HepG2 (cell line): Measurements from ENCODE around the gene SHC3. TPM values are rescaled to one million over a fixed set of nuclear protein-coding genes. Genes with fewer than 3 reads are reported as not detected.

Experiments used
- ATAC-seq: fragments of 200-7000 bp; cut with Tn5 transposase; 3 replicates; pipeline ENCODE4 v1.9.1; 2020; ENCODE audit warnings: mild to moderate bottlenecking, moderate library complexity
- BruUV-seq: library from RNA; stranded (reverse); fragments of 400-500 nt; replicated peaks from 2 replicates; lab custom pipeline; 2021; lab: Mats Ljungman, UMichigan
- CTCF ChIA-PET: fragments of 300-600 bp; formaldehyde crosslinking; extraction: SDS; loops from one replicate; lab custom pipeline; 2021; ENCODE audit warnings: low total read pairs, inconsistent platforms, low intra/inter-chr PET ratio; lab: Yijun Ruan, JAX
- POLR2A ChIA-PET: fragments of 350-600 bp; sonication (Branson Sonifier 250); formaldehyde crosslinking; loops from one replicate; lab custom pipeline; 2020; ENCODE audit warnings: antibody characterized with exemption, inconsistent platforms; lab: Yijun Ruan, JAX
- DNase-seq: peaks from one replicate; pipeline ENCODE4 v3.0.0-alpha.2; 2015; ENCODE audit warnings: low spot score
- FAIRE-seq: peaks from 3 replicates; lab custom pipeline; 2011; peaks lifted over from hg19 to GRCh38; lab: Jason Lieb, UNC
- H2AFZ ChIP-seq: one replicate; pipeline ENCODE4 v1.6.1; 2011; ENCODE audit warnings: low read length, inconsistent platforms
- H3K27ac ChIP-seq: fragments of 300-600 bp; 3 replicates; pipeline ENCODE4 v1.8.0; 2011; ENCODE audit warnings: mixed run types, mild to moderate bottlenecking, mixed read lengths, low read length, inconsistent platforms; ENCODE audit not compliant: insufficient read depth; ENCODE audit errors: extremely low read length
- H3K27me3 ChIP-seq, 2 experiments: fragments of 200-600 bp in 1 of 2; 2 replicates in 1 of 2; 3 replicates in 1 of 2; pipeline versions ENCODE4 v1.6.0 to v1.8.0; 2011; ENCODE audit warnings: low read length in 2 of 2, mild to moderate bottlenecking in 2 of 2, moderate library complexity in 2 of 2, inconsistent platforms in 1 of 2; ENCODE audit not compliant: insufficient read depth in 2 of 2, control insufficient read depth in 1 of 2
- H3K36me3 ChIP-seq, 2 experiments: fragments of 200-600 bp in 1 of 2; replicated peaks in 1 of 2; 2 replicates in 1 of 2; 3 replicates in 1 of 2; pipeline versions ENCODE4 v1.5.1 to v1.8.0; 2011; ENCODE audit warnings: low read length in 2 of 2, inconsistent platforms in 1 of 2; ENCODE audit not compliant: insufficient read depth in 2 of 2, control insufficient read depth in 1 of 2
- H3K4me1 ChIP-seq: 2 replicates; pipeline ENCODE4 v1.5.1; 2012; ENCODE audit warnings: low read length, inconsistent platforms; ENCODE audit not compliant: insufficient read depth
- H3K4me2 ChIP-seq: 2 replicates; pipeline ENCODE4 v1.6.0; 2011; ENCODE audit warnings: low read depth, low read length, inconsistent platforms
- H3K4me3 ChIP-seq, 3 experiments: fragments of 200-600 bp in 1 of 3; sonication (generic), shearing (Covaris generic) in 1 of 3; replicated peaks in 1 of 3; 2 replicates each; pipeline ENCODE4 v1.5.1; 2011 to 2016; ENCODE audit warnings: low read length in 3 of 3, inconsistent platforms in 2 of 3, low read depth in 2 of 3, mild to moderate bottlenecking in 2 of 3, control low read depth in 1 of 3, mixed read lengths in 1 of 3; ENCODE audit not compliant: insufficient read depth in 1 of 3
- H3K79me2 ChIP-seq: one replicate; pipeline ENCODE4 v1.6.1; 2011; ENCODE audit warnings: low read length, inconsistent platforms; ENCODE audit not compliant: insufficient read depth
- H3K9ac ChIP-seq: 2 replicates; pipeline ENCODE4 v1.6.0; 2011; ENCODE audit warnings: mild to moderate bottlenecking, low read depth, low read length, inconsistent platforms; ENCODE audit not compliant: insufficient read depth
- H3K9me3 ChIP-seq: 2 replicates; pipeline ENCODE4 v1.5.1; 2012; ENCODE audit warnings: mild to moderate bottlenecking, low read length
- H4K20me1 ChIP-seq: 2 replicates; pipeline ENCODE4 v1.6.0; 2011; ENCODE audit warnings: inconsistent platforms, mild to moderate bottlenecking, low read length, moderate library complexity; ENCODE audit not compliant: insufficient read depth
- DNMT1 ChIP-seq: sonication (generic); formaldehyde crosslinking; IDR thresholded peaks from 2 replicates; pipeline ENCODE4 v1.5.1; 2020; ENCODE audit warnings: mild to moderate bottlenecking, missing genetic modification reagents
- HMG20B ChIP-seq: conservative IDR thresholded peaks from 2 replicates; pipeline ENCODE4 v1.6.1; 2016; ENCODE audit warnings: missing genetic modification reagents, missing compliant biosample characterization
- MAFF ChIP-seq: IDR thresholded peaks from 2 replicates; pipeline ENCODE4 v1.6.1; 2011; ENCODE audit warnings: low read depth, low read length, improper control_type of control experiment
- MAFK ChIP-seq, 2 experiments: IDR thresholded peaks in 1 of 2; conservative IDR thresholded peaks in 1 of 2; 2 replicates each; pipeline ENCODE4 v1.6.1; 2011; ENCODE audit warnings: improper control_type of control experiment in 2 of 2, low read length in 2 of 2
- MYC ChIP-seq: sonication (generic); formaldehyde crosslinking; IDR thresholded peaks from 2 replicates; pipeline ENCODE4 v1.9.0; 2021; ENCODE audit warnings: missing genetic modification reagents, borderline replicate concordance
- PHF21A ChIP-seq: sonication (generic); formaldehyde crosslinking; IDR thresholded peaks from 2 replicates; pipeline ENCODE4 v1.5.0; 2020; ENCODE audit warnings: mild to moderate bottlenecking, missing genetic modification reagents
- SNAPC2 ChIP-seq: sonication (generic); formaldehyde crosslinking; IDR thresholded peaks from 2 replicates; pipeline ENCODE4 v1.8.1; 2022; ENCODE audit warnings: mild to moderate bottlenecking, missing genetic modification reagents
- STAT5B ChIP-seq: sonication (generic); formaldehyde crosslinking; IDR thresholded peaks from 2 replicates; pipeline ENCODE4 v1.4.0; 2020; ENCODE audit warnings: missing genetic modification reagents
- ZC3H4 ChIP-seq: sonication (generic); formaldehyde crosslinking; IDR thresholded peaks from 2 replicates; pipeline ENCODE4 v1.4.0; 2020; ENCODE audit warnings: missing genetic modification reagents, borderline replicate concordance
- ZFP90 ChIP-seq: sonication (generic); formaldehyde crosslinking; IDR thresholded peaks from 2 replicates; pipeline ENCODE4 v1.8.0; 2022; ENCODE audit warnings: missing genetic modification reagents, mild to moderate bottlenecking, inconsistent platforms, borderline replicate concordance
- ZNF17 ChIP-seq: sonication (generic); formaldehyde crosslinking; IDR thresholded peaks from 2 replicates; pipeline ENCODE4 v1.5.0; 2020; ENCODE audit warnings: mild to moderate bottlenecking, missing genetic modification reagents
- WGBS: methylation state at CpG from one replicate; pipeline ENCODE4 v1.1.6; 2017; ENCODE audit warnings: low lambda C conversion rate; 5-methylcytosine and 5-hydroxymethylcytosine counted together
- in situ Hi-C: cut with HindIII; loops from 2 replicates; pipeline ENCODE4 v1.10.0; 2017; ENCODE audit warnings: low pct_unique_long_range_greater_than_20kb; ENCODE audit not compliant: extremely low pct_ligation_motif_present
- intact Hi-C: fragments of 100-400 bp; cut with micrococcal nuclease; formaldehyde crosslinking; loops from one replicate; pipeline ENCODE4 v1.10.0; 2022; ENCODE audit not compliant: unreplicated experiment
- polyA plus RNA-seq, 8 experiments: library from polyadenylated mRNA; depleted of rRNA in 3 of 8; stranded (reverse) in 7 of 8; unstranded in 1 of 8; fragments of >200 nt; fragmentation: Illumina TruSeq in 4 of 8; extraction: Trizol in 4 of 8; gene quantifications; 2 replicates each; pipeline versions ENCODE4 v1.2.1 to v1.2.3, GENCODE V29; 2011 to 2016; ENCODE audit warnings: low read depth in 4 of 8, missing spikeins in 1 of 8, mixed read lengths in 1 of 8; ENCODE audit not compliant: insufficient read depth in 1 of 8
- total RNA-seq, 5 experiments: library from RNA; depleted of rRNA; stranded (reverse); fragments of >200 nt; fragmentation: Illumina TruSeq; extraction: Trizol; gene quantifications; 2 replicates each; pipeline ENCODE4 v1.2.3, GENCODE V29; 2016; ENCODE audit warnings: low read depth in 1 of 5
- TF ChIP-seq, protein P1 (sequence below): sonication (generic); formaldehyde crosslinking; IDR thresholded peaks from 2 replicates; pipeline ENCODE4 v1.5.0; 2020; ENCODE audit warnings: mild to moderate bottlenecking, missing genetic modification reagents, borderline replicate concordance

The SHC3 gene
- total and polyA plus RNA-seq, 2 of the 13 experiments (the other 11 are each of a cell fraction or from before 2014, with no cell fraction given), result 0.09 to 0.89 TPM

DNA sequence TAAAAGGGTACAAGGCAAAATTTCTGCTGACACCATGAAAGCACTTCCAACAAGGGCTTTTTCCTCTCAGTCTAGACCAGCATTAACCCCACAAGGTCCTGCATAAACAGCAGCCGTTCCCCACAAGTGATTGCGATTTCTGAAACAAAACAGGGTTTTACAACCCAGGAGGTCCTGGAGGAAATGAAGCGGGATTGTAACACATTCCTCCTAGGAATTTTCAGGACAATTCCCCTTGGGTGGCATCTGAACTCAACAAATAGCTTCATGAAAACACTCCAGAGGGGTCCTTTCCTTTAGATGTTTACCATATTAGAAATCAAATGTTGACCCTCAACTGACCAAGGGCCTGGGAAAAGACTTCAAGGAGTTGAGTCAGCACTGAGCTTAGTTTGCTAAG, 36.7 kb upstream of the SHC3 start:
- Histone ChIP-seq H4K20me1 (no peaks in the 10 kb centered on the region), H3K27ac (no peak overlapping the region), H3K9ac (no peak overlapping the region), H3K9me3 (no peaks in the 10 kb centered on the region)
- no peak for ATAC-seq
- in situ Hi-C loops, result no loop called here
- POLR2A ChIA-PET, result no interaction called here
- 0 out of 2 replicates have a peak, but pooled peaks have one; percentile 8 for TF ChIP-seq MAFF
- TF ChIP-seq MYC, result no peak
- TF ChIP-seq MAFK (conservative IDR thresholded peaks at IDR 0.05 in 1 of 2, IDR thresholded peaks at IDR 0.05 in 1 of 2; ENCODE audit: low read length in 2 of 2), result peak in 1 of 2 experiments; percentile 32; a peak in 1 of 4 replicates
- TF ChIP-seq, all 625 proteins: peak for 2
- Histone ChIP-seq H2AFZ (no peak overlapping the region), H3K27me3 (peaks cover 0 to 8% of the 10 kb centered on the region in 2 experiments; a peak in 1 of 5 replicates), H3K4me3 (no peak overlapping the region), H3K36me3 (no peaks in the 10 kb centered on the region), H3K79me2 (no peaks in the 10 kb centered on the region), H3K4me2 (no peak overlapping the region), H3K4me1 (no peaks in the 10 kb centered on the region)
- FAIRE-seq, result no peak
- no peak for DNase-seq
- no TSS peak for BruUV-seq
- intact Hi-C loops, result no loop called here
- CTCF ChIA-PET, result no interaction called here
- 0% methylated on average over 1 of the region's 3 CpGs for WGBS

DNA sequence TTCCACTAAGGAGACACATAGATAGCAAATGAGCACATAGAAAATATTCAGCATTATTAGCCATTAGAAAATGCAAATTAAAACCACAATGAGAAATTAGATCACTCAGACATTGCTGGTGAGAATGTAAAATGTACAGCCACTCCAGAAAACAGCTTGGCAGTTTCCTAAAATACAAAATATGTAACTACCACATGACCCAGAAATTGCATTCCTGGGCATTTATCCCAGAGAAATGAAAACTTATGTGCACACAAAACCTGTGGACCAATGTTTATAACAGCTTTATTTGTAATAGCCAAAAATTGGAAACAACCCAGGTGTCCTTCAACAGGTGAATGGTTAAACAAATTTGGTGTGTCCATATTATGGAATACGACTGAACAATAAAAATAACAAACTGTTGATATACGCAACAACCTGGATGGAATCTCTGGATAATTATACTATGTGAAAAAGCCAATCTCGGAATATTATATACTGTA, 34.8 kb upstream of the SHC3 start:
- H4K20me1 ChIP-seq, result no peaks in the 10 kb centered on the region
- H3K4me2 ChIP-seq, result no peak overlapping the region
- no peak overlapping the region for H3K27ac ChIP-seq
- FAIRE-seq, result no peak
- intact Hi-C loops (no loop called here), in situ Hi-C loops (no loop called here)
- no peaks in the 10 kb centered on the region for H3K4me1 ChIP-seq
- ChIA-PET POLR2A (no interaction called here), CTCF (no interaction called here)
- H3K4me3 ChIP-seq, result no peak overlapping the region
- no peaks in the 10 kb centered on the region for H3K9me3 ChIP-seq
- no peak overlapping the region for H2AFZ ChIP-seq
- no peak overlapping the region for H3K9ac ChIP-seq
- H3K36me3 ChIP-seq, result no peaks in the 10 kb centered on the region
- H3K79me2 ChIP-seq, result no peaks in the 10 kb centered on the region
- no peak for DNase-seq
- WGBS, result 52% methylated on average over 3 of the region's 3 CpGs
- BruUV-seq, result no TSS peak
- ATAC-seq, result no peak
- H3K27me3 ChIP-seq, result 0 out of 5 replicates have a peak, but pooled peaks cover 0 to 2% of the 10 kb centered on the region in 2 experiments
- TF ChIP-seq SNAPC2 (CRISPR knock-in tag) (no peak), PHF21A (no peak), ZC3H4 (CRISPR knock-in tag) (no peak), ZFP90 (CRISPR knock-in tag) (no peak), ZNF17 (CRISPR knock-in tag) (no peak), STAT5B (CRISPR knock-in tag) (no peak), DNMT1 (CRISPR knock-in tag) (no peak), HMG20B (CRISPR knock-in tag) (no peak)
- TF ChIP-seq, protein P1, sequence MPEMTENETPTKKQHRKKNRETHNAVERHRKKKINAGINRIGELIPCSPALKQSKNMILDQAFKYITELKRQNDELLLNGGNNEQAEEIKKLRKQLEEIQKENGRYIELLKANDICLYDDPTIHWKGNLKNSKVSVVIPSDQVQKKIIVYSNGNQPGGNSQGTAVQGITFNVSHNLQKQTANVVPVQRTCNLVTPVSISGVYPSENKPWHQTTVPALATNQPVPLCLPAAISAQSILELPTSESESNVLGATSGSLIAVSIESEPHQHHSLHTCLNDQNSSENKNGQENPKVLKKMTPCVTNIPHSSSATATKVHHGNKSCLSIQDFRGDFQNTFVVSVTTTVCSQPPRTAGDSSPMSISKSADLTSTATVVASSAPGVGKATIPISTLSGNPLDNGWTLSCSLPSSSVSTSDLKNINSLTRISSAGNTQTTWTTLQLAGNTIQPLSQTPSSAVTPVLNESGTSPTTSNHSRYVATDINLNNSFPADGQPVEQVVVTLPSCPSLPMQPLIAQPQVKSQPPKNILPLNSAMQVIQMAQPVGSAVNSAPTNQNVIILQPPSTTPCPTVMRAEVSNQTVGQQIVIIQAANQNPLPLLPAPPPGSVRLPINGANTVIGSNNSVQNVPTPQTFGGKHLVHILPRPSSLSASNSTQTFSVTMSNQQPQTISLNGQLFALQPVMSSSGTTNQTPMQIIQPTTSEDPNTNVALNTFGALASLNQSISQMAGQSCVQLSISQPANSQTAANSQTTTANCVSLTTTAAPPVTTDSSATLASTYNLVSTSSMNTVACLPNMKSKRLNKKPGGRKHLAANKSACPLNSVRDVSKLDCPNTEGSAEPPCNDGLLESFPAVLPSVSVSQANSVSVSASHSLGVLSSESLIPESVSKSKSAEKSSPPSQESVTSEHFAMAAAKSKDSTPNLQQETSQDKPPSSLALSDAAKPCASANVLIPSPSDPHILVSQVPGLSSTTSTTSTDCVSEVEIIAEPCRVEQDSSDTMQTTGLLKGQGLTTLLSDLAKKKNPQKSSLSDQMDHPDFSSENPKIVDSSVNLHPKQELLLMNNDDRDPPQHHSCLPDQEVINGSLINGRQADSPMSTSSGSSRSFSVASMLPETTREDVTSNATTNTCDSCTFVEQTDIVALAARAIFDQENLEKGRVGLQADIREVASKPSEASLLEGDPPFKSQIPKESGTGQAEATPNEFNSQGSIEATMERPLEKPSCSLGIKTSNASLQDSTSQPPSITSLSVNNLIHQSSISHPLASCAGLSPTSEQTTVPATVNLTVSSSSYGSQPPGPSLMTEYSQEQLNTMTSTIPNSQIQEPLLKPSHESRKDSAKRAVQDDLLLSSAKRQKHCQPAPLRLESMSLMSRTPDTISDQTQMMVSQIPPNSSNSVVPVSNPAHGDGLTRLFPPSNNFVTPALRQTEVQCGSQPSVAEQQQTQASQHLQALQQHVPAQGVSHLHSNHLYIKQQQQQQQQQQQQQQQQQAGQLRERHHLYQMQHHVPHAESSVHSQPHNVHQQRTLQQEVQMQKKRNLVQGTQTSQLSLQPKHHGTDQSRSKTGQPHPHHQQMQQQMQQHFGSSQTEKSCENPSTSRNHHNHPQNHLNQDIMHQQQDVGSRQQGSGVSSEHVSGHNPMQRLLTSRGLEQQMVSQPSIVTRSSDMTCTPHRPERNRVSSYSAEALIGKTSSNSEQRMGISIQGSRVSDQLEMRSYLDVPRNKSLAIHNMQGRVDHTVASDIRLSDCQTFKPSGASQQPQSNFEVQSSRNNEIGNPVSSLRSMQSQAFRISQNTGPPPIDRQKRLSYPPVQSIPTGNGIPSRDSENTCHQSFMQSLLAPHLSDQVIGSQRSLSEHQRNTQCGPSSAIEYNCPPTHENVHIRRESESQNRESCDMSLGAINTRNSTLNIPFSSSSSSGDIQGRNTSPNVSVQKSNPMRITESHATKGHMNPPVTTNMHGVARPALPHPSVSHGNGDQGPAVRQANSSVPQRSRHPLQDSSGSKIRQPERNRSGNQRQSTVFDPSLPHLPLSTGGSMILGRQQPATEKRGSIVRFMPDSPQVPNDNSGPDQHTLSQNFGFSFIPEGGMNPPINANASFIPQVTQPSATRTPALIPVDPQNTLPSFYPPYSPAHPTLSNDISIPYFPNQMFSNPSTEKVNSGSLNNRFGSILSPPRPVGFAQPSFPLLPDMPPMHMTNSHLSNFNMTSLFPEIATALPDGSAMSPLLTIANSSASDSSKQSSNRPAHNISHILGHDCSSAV (CRISPR knock-in tag), result no peak
